Measurements from ENCODE around the gene SMCO1. TPM values are rescaled to one million over a fixed set of nuclear protein-coding genes. Genes with fewer than 3 reads are reported as not detected.
"Not testable (repeated sequence)": the region's sequence is repeated elsewhere in the genome, so short reads cannot be mapped to it uniquely, and the experiment has no call there.

The SMCO1 gene, protein sequence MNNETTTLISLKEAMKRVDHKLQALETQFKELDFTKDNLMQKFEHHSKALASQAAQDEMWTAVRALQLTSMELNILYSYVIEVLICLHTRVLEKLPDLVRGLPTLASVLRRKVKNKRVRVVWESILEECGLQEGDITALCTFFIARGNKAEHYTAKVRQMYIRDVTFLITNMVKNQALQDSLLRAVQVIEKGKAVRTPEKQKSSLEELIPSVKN
- total RNA-seq (2014; rRNA removed) = not detected in 2 replicates
- not detected for polyA plus RNA-seq (2012)

GRCh38 chr3:196514913-196515621 is at the start of gene SMCO1:
TSS of gene SMCO1 (minus strand) at chr3:196515346. CDS start at chr3:196515209, 137 bp downstream.
- DNase-seq (ENCODE audit: low read depth) = no peak

DNA sequence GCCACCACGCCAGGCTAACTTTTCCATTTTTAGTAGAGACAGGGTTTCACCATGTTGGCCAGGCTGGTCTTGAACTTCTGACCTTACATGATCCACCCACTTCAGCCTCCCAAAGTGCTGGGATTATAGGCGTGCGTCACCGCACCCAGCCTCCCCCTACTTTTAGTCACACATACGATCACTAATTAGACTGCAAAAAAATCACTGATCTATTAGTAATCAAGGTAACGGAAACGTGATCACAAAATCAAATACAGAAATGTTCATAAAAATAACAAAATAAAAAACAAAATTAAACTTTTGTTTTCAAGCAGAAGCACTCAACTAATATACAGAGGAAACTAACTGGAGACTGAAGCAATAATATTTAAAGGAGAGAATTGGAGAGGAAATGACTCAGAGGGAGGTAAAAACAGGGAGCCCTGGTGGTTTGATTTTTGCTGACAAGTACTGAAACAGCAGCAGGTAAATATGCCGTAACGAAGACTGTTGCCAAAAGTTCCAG is 48.6 kb upstream of the SMCO1 start:
- no peak for DNase-seq (ENCODE audit: low read depth)

- no peak for DNase-seq (ENCODE audit: low read depth)
Measured at GRCh38 chr3:196559826-196560225, 44.7 kb upstream of the SMCO1 start.

DNA sequence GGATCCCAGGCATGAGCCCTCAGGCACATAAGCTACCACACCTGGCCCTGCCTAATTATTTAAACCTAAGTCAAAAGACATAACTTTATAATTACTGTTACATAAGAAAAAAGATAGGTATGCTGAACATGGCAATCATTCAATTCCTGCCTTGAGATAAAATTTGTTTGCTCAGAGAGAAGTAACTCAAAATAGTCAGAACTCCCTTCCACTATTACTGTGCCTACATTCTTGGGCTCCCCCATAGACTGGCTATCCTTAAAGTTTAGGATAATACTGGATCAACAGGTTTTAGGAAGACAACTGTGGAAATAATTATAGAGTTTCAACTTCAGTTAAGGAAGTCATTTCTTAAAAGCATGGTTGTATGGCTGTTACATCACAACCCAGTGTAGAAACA is 43.3 kb upstream of the SMCO1 start:
- no peak for DNase-seq (ENCODE audit: low read depth)

GRCh38 chr3:196557236-196557635 is 42.1 kb upstream of the SMCO1 start:
- no peak for DNase-seq (ENCODE audit: low read depth)

DNA sequence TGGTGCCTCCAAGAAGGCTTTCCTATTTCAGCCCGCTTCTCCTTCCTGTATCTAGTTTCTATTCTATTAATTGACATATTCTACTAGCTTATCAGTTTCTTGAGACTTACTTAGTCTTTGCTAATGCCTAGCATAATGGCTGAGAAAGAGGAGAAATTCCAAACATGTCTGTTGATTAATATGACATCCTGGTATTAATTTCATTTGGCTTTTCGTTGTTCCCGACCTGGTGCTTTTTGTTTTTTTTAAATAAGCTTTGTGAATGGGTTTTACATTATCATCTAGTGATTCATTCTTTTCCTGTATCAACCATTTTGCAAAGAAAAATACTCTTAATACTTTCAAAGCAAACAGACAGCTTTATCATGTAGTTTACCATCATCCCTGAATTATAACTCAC is 40.1 kb upstream of the SMCO1 start:
- no peak for DNase-seq (ENCODE audit: low read depth)

GRCh38 chr3:196554205-196554604 is 39.1 kb upstream of the SMCO1 start:
- DNase-seq (ENCODE audit: low read depth) = no peak

DNA sequence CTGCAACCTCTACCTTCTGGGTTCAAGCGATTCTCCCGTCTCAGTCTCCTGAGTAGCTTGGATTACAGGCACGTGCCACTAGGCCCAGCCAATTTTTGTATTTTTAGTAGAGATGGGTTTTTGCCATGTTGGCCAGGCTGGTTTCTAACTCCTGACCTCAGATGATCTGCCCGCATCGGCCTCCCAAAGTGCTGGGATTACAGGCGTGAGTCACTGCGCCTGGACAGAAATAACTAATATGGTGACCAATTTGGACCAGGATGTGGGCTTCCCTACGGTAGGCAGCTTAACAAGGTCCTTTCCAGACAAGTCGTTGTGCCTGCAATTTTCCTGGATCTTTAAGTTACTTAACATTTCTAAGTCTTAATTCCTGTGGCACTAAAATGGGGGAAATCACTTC is 38.4 kb upstream of the SMCO1 start:
- no peak for DNase-seq (ENCODE audit: low read depth)

DNA sequence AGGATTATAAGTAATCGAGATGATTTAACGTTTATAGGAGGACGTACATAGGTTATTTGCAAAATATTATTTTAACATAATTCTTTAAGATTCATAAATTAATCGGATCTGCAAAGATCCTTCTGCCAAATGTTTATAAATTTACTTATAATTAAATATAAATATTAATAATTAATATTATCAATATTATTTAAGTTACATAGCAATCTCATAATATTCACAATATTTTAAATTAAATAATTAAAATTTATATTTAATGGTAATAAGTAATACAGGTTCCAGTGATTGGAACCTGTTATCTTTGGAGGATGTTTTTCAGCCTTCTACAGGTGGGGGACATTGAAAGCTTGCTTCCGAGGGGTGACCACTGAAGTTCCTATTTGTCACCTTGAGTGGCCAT is 37.1 kb upstream of the SMCO1 start:
- DNase-seq (ENCODE audit: low read depth) = no peak

DNA sequence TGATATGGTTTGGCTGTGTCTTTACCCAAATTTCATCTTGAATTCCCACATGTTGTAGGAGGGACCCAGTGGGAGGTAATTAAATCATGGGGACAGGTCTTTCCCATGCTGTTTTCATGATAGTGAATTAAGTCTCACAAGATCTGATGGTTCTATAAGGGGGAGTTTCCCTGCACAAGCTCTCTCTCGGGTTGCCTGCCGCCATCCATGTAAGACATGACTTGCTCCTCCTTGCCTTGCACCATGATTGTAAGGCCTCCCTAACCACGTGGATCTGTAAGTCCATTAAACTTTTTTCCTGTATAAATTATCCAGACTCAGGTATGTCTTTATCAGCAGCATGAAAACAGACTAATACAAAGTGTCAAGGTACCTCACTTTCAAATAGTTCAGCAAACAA is 35.0 kb upstream of the SMCO1 start:
- DNase-seq (ENCODE audit: low read depth) = not testable (repeated sequence)

DNA sequence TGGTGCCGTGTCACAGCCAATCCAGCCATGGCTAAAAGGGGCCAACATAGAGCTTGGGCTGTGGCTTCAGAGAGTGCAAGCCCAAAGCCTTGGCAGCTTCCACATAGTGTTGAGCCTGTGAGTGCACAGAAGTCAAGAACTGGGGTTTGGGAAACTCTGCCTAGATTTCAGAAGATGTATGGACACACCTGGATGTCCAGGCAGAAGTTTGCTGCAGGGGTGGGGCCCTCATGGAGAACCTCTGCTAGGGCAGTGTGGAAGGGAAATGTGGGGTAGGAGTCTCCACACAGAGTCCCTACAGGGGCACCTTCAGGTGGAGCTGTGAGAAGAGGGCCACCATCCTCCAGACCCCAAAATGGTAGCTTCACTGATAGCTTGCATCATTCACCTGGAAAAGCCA is 34.2 kb upstream of the SMCO1 start:
- not testable (repeated sequence) for DNase-seq (ENCODE audit: low read depth)

- no peak for DNase-seq (ENCODE audit: low read depth)
Measured at GRCh38 chr3:196547067-196547466, 31.9 kb upstream of the SMCO1 start.

- no peak for DNase-seq (ENCODE audit: low read depth)
Measured at GRCh38 chr3:196546537-196546936, 31.4 kb upstream of the SMCO1 start.

DNA sequence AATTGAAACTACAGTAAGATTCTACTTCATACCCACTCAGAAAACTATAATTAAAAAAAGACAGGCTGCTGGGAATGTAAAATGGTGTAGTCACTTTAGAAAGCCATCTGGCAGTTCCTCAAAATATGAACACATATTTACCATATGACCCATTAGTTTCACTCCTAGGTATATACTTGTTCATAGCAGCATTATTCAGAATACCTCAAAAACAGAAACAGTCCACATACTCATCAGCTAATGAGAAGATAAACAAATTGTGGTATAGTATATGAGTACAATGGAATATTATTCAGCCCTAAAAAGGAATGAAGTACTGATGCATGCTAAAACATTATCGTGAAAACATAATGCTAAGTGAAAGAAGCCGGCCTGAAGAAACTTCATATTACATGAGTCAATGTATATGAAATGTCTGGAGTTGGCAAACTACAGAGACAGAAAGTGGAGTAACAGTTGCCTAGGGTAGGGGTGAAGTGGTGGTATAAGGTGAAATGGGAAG is 29.4 kb upstream of the SMCO1 start:
- no peak for DNase-seq (ENCODE audit: low read depth)

GRCh38 chr3:196541684-196542445 is 26.7 kb upstream of the SMCO1 start:
- no peak for DNase-seq (ENCODE audit: low read depth)

- DNase-seq (ENCODE audit: low read depth) = no peak
Measured at GRCh38 chr3:196537319-196537984, 22.3 kb upstream of the SMCO1 start.

GRCh38 chr3:196533260-196533681 is 18.1 kb upstream of the SMCO1 start:
- DNase-seq (ENCODE audit: low read depth) = no peak

DNA sequence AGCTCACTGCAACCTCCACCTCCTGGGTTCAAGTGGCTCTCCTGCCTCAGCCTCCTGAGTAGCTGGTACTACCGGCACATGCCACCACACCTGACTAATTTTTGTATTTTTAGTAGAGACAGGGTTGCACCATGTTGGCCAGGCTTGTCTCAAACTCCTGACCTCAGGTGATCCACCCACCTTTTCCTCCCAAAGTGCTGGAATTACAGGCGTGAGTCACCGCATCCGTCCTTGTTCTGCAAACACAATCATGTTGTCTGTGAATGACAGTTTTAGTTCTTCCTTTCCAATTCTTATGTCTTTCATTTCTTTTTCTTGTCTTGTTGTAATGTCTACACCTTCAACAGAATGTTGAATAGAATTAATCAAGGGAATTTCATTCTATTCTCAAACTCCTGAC is 16.3 kb upstream of the SMCO1 start:
- DNase-seq (ENCODE audit: low read depth) = no peak

- peak; percentile 47 for DNase-seq (ENCODE audit: low read depth)
Measured at GRCh38 chr3:196528639-196529233, 13.6 kb upstream of the SMCO1 start.

- DNase-seq (ENCODE audit: low read depth) = no peak
Measured at GRCh38 chr3:196525141-196525540, 10.0 kb upstream of the SMCO1 start.

GRCh38 chr3:196524527-196524926 is 9.4 kb upstream of the SMCO1 start:
- no peak for DNase-seq (ENCODE audit: low read depth)
